Neural progenitor cell (in vitro differentiated cells): Measurements from ENCODE around the gene SELENOO. TPM values are rescaled to one million over a fixed set of nuclear protein-coding genes. Genes with fewer than 3 reads are reported as not detected.

ENCODE experiments used
- DNase-seq: peaks from one replicate; pipeline ENCODE4 v3.0.0-alpha.2; 2016; ENCODE audit warnings: low spot score
- H2AFZ ChIP-seq: fragments of 200-600 bp; sonication (generic); replicated peaks from 2 replicates; pipeline ENCODE4 v1.6.1; 2016; ENCODE audit warnings: antibody characterized with exemption
- H3F3A ChIP-seq: fragments of 200-600 bp; sonication (generic); 2 replicates; pipeline ENCODE4 v1.6.1; 2016; ENCODE audit warnings: antibody characterized with exemption, low read depth
- H3K27ac ChIP-seq: fragments of 200-600 bp; sonication (generic); 2 replicates; pipeline ENCODE4 v1.5.1; 2016; ENCODE audit warnings: mild to moderate bottlenecking
- H3K27me3 ChIP-seq: fragments of 200-600 bp; sonication (generic); 2 replicates; pipeline ENCODE4 v1.6.1; 2016; ENCODE audit warnings: mild to moderate bottlenecking, moderate library complexity
- H3K36me3 ChIP-seq: fragments of 200-600 bp; sonication (generic); 2 replicates; pipeline ENCODE4 v1.5.1; 2016
- H3K4me1 ChIP-seq: fragments of 200-600 bp; sonication (generic); 2 replicates; pipeline ENCODE4 v1.6.1; 2016; ENCODE audit warnings: mixed run types
- H3K4me2 ChIP-seq: fragments of 200-600 bp; sonication (generic); 2 replicates; pipeline ENCODE4 v1.6.1; 2016
- H3K4me3 ChIP-seq: fragments of 200-600 bp; sonication (generic); 2 replicates; pipeline ENCODE4 v1.5.1; 2016
- H3K79me2 ChIP-seq: fragments of 200-600 bp; sonication (generic); 2 replicates; pipeline ENCODE4 v1.6.1; 2016; ENCODE audit warnings: low read depth
- H3K9ac ChIP-seq: fragments of 200-600 bp; sonication (generic); 2 replicates; pipeline ENCODE4 v1.6.1; 2016
- H3K9me3 ChIP-seq: fragments of 200-600 bp; sonication (generic); 2 replicates; pipeline ENCODE4 v1.5.1; 2016; ENCODE audit warnings: low read depth
- H4K20me1 ChIP-seq: fragments of 200-600 bp; sonication (generic); 2 replicates; pipeline ENCODE4 v1.6.1; 2016; ENCODE audit warnings: low read depth
- H3K27ac Mint-ChIP-seq: 3 replicates; pipeline ENCODE4 v1.8.0; 2021; ENCODE audit warnings: mixed read lengths
- H3K27me3 Mint-ChIP-seq: 2 replicates; pipeline ENCODE4 v1.8.0; 2022; ENCODE audit warnings: low read depth, mild to moderate bottlenecking, inconsistent platforms, moderate library complexity, mixed read lengths; ENCODE audit not compliant: insufficient read depth
- H3K36me3 Mint-ChIP-seq: 3 replicates; pipeline ENCODE4 v1.8.0; 2021; ENCODE audit warnings: mixed read lengths
- H3K4me1 Mint-ChIP-seq: 3 replicates; pipeline ENCODE4 v1.8.0; 2021; ENCODE audit warnings: mixed read lengths
- H3K4me3 Mint-ChIP-seq: 3 replicates; pipeline ENCODE4 v1.8.0; 2021; ENCODE audit warnings: mild to moderate bottlenecking, moderate library complexity, mixed read lengths
- H3K9me3 Mint-ChIP-seq: 3 replicates; pipeline ENCODE4 v1.8.0; 2020; ENCODE audit warnings: mixed read lengths
- EZH2 ChIP-seq: fragments of 200-600 bp; sonication (generic); IDR thresholded peaks from 2 replicates; pipeline ENCODE4 v1.6.1; 2017; ENCODE audit warnings: antibody characterized with exemption, mild to moderate bottlenecking, moderate library complexity
- EZH2phosphoT487 ChIP-seq: fragments of 200-600 bp; sonication (generic); IDR thresholded peaks from 2 replicates; pipeline ENCODE4 v1.6.1; 2017; ENCODE audit warnings: antibody characterized with exemption
- total RNA-seq: library from RNA; depleted of rRNA; stranded (reverse); fragments of >200 nt; gene quantifications from 2 replicates; pipeline ENCODE4 v1.2.3, GENCODE V29; 2015; ENCODE audit warnings: low replicate concordance
- TF ChIP-seq, protein P1 (sequence below): fragments of 200-600 bp; sonication (generic); IDR thresholded peaks from 2 replicates; pipeline ENCODE4 v1.5.1; 2017; ENCODE audit warnings: antibody characterized with exemption, mild to moderate bottlenecking

Gene SELENOO
- total RNA-seq, 1 donor from 2014 or later, result 7.6 TPM

DNA sequence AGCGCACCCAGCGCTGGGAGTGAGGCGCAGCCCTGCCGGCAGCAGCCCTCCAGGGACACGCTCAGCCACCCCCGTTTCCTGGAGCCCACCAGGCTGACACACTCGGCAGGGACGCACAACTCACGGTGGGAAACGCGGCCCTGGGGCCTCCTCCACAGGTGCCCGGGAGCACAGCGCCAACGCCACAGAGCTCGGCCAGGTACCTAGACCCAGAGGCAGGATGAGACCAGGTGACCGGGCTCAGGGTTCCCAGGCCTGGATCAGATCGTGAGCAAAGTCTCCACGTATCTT is 26.0 kb downstream of the SELENOO start:
- no peak overlapping the region for H2AFZ ChIP-seq
- no peak overlapping the region for H3K9ac ChIP-seq
- no peaks in the 10 kb centered on the region for H3K9me3 ChIP-seq
- no peaks in the 10 kb centered on the region for H3K79me2 ChIP-seq
- H3F3A ChIP-seq, result no peaks in the 10 kb centered on the region
- H3K4me2 ChIP-seq, result no peak overlapping the region
- TF ChIP-seq EZH2, result no peak
- no peak for TF ChIP-seq EZH2phosphoT487
- TF ChIP-seq, protein P1, sequence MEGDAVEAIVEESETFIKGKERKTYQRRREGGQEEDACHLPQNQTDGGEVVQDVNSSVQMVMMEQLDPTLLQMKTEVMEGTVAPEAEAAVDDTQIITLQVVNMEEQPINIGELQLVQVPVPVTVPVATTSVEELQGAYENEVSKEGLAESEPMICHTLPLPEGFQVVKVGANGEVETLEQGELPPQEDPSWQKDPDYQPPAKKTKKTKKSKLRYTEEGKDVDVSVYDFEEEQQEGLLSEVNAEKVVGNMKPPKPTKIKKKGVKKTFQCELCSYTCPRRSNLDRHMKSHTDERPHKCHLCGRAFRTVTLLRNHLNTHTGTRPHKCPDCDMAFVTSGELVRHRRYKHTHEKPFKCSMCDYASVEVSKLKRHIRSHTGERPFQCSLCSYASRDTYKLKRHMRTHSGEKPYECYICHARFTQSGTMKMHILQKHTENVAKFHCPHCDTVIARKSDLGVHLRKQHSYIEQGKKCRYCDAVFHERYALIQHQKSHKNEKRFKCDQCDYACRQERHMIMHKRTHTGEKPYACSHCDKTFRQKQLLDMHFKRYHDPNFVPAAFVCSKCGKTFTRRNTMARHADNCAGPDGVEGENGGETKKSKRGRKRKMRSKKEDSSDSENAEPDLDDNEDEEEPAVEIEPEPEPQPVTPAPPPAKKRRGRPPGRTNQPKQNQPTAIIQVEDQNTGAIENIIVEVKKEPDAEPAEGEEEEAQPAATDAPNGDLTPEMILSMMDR, result no peak
- H3K4me3 ChIP-seq, result no peak overlapping the region
- H3K4me1 Mint-ChIP-seq, result no peaks in the 10 kb centered on the region
- H3K9me3 Mint-ChIP-seq, result no peaks in the 10 kb centered on the region
- no peak overlapping the region for H3K27ac Mint-ChIP-seq
- peaks cover 13% of the 10 kb centered on the region for H3K27me3 Mint-ChIP-seq
- no peaks in the 10 kb centered on the region for H3K27me3 ChIP-seq
- H3K4me1 ChIP-seq, result no peaks in the 10 kb centered on the region
- H3K27ac ChIP-seq, result no peak overlapping the region
- no peak for DNase-seq
- no peaks in the 10 kb centered on the region for H3K36me3 ChIP-seq
- H3K36me3 Mint-ChIP-seq, result peaks cover 11% of the 10 kb centered on the region
- no peak overlapping the region for H3K4me3 Mint-ChIP-seq
- peaks cover 5% of the 10 kb centered on the region for H4K20me1 ChIP-seq

DNA sequence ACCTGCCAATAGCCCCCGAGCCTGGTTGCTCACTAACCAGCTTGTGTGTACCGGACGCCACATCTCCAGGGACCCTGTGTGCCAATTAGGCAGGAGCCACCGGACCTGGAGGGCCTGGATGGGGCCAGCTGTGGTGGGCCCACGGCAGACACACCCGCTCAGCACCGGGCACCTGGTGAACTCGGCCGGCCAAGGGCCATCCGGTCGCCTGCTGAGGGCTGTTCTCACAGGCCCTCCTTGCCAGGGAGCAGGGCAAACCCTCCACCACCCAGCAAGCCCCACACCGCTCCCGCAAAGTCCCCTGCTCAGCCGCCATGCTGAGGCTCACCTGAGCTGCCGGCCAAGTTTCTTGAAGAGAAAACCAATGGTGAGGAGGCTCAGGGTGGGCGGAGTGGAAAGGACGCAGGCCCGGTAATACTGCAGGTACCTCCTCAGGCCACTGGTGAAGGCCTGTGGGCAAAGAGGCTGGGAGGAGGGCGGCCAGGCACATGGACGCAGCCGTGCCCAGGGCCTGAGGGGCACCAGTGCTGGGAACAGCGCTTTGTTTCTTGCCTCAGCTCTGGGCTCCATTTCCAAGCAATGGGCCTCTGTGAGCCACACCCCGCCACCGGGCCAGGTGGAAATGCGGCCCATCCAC is 26.9 kb downstream of the SELENOO start:
- no peak overlapping the region for H3K4me3 ChIP-seq
- no peak overlapping the region for H3K4me2 ChIP-seq
- Mint-ChIP-seq H3K4me3 (no peak overlapping the region), H3K9me3 (no peaks in the 10 kb centered on the region), H3K27ac (no peak overlapping the region), H3K4me1 (no peaks in the 10 kb centered on the region), H3K27me3 (peaks cover 13% of the 10 kb centered on the region), H3K36me3 (peaks cover 13% of the 10 kb centered on the region)
- no peaks in the 10 kb centered on the region for H3K4me1 ChIP-seq
- TF ChIP-seq EZH2phosphoT487 (no peak), EZH2 (no peak)
- TF ChIP-seq, protein P1, result no peak
- no peaks in the 10 kb centered on the region for H3K36me3 ChIP-seq
- no peak overlapping the region for H2AFZ ChIP-seq
- no peak overlapping the region for H3K9ac ChIP-seq
- H3K27me3 ChIP-seq, result no peaks in the 10 kb centered on the region
- H3K9me3 ChIP-seq, result no peaks in the 10 kb centered on the region
- DNase-seq, result no peak
- H3K79me2 ChIP-seq, result no peaks in the 10 kb centered on the region
- H3K27ac ChIP-seq, result no peak overlapping the region
- H4K20me1 ChIP-seq, result peaks cover 5% of the 10 kb centered on the region
- H3F3A ChIP-seq, result no peaks in the 10 kb centered on the region

DNA sequence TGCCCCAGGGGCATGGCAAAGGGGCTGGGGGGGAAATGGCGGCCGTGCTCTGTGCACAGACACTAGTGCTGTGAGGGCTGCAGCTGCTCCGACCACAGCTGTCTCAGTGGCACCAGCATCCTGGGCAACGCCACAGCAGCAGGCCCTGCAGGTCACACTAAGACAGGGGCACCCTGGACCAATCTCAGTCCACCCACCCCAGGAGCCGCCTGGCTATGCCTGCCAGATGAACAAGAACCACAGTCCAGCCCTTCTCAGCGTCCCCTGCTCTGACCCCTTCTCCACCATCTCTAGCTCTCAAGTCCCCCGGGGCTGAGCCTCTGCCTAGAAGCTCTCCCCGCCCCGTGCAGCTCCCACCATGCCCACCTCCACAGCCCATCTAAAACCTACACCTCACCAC is 27.6 kb downstream of the SELENOO start:
- no peak overlapping the region for H3K27ac Mint-ChIP-seq
- no peak overlapping the region for H3K4me2 ChIP-seq
- no peaks in the 10 kb centered on the region for H3K9me3 Mint-ChIP-seq

More for the DNA sequence above, 27.6 kb downstream of the SELENOO start:
- Histone ChIP-seq H3K27ac (no peak overlapping the region), H3F3A (no peaks in the 10 kb centered on the region), H2AFZ (no peak overlapping the region), H4K20me1 (peaks cover 5% of the 10 kb centered on the region), H3K36me3 (no peaks in the 10 kb centered on the region), H3K4me1 (no peaks in the 10 kb centered on the region), H3K27me3 (no peaks in the 10 kb centered on the region), H3K79me2 (no peaks in the 10 kb centered on the region), H3K9ac (no peak overlapping the region), H3K9me3 (no peaks in the 10 kb centered on the region), H3K4me3 (no peak overlapping the region)
- no peak for DNase-seq
- Mint-ChIP-seq H3K36me3 (peaks cover 10% of the 10 kb centered on the region), H3K27me3 (peaks cover 9% of the 10 kb centered on the region), H3K4me3 (no peak overlapping the region), H3K4me1 (no peaks in the 10 kb centered on the region)
- TF ChIP-seq, protein P1, result no peak
- TF ChIP-seq EZH2phosphoT487 (no peak), EZH2 (no peak)
